Islet precursor cell (in vitro differentiated cells): Measurements from ENCODE around the gene ZYX.
"Not testable (repeated sequence)": the region's sequence is repeated elsewhere in the genome, so short reads cannot be mapped to it uniquely, and the experiment has no call there.

Experiments
- DNase-seq: peaks from one replicate; pipeline ENCODE4 v3.0.0-alpha.2; 2018

ZYX gene

DNA sequence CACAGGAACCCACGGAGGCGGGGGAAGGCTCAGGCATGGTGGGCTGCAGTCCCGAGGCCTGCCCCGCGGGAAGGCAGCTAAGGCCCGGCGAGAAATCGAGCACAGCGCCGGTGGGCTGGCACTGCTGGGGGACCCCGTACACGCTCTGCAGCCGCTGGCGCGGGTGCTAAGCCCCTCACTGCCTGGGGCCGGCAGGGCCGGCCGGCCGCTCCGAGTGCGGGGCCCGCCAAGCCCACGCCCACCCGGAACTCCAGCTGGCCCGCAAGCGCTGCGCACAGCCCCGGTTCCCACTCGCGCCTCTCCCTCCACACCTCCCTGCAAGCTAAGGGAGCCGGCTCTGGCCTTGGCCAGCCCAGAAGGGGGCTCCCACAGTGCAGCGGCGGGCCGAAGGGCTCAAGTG is 43.3 kb downstream of the ZYX start:
- DNase-seq: not testable (repeated sequence)

DNA sequence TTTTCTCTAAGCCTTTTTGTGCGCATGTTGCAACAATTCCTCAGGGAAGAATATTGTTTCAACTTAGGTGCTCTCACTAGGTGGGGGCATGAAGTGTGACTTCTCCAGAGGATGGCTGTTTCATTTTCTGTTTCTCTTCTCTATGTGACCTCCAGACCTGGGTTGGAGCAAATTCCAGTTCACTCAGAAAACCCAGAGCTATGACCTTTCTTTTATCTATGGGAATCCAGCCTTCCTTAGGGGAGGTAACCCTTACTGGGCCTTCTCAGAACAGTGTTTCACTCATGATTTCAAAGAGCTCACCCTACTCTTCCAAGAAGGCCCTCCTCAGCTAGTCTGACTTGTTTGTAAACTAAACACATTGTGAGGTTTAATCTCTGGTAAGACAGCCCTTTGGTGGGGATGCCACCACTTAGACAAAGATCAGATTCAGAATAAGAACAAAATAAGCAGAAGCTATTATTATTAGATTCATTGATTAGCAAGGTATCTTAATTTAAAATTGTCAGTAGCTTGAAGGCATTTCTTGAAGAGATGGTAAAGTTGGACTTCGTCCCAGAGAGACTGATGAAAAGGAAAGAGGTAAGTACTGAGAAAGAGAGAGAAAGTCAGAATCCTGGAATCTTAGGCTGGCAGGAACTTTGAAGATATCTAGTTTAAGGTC is 45.5 kb downstream of the ZYX start:
- no peak for DNase-seq

DNA sequence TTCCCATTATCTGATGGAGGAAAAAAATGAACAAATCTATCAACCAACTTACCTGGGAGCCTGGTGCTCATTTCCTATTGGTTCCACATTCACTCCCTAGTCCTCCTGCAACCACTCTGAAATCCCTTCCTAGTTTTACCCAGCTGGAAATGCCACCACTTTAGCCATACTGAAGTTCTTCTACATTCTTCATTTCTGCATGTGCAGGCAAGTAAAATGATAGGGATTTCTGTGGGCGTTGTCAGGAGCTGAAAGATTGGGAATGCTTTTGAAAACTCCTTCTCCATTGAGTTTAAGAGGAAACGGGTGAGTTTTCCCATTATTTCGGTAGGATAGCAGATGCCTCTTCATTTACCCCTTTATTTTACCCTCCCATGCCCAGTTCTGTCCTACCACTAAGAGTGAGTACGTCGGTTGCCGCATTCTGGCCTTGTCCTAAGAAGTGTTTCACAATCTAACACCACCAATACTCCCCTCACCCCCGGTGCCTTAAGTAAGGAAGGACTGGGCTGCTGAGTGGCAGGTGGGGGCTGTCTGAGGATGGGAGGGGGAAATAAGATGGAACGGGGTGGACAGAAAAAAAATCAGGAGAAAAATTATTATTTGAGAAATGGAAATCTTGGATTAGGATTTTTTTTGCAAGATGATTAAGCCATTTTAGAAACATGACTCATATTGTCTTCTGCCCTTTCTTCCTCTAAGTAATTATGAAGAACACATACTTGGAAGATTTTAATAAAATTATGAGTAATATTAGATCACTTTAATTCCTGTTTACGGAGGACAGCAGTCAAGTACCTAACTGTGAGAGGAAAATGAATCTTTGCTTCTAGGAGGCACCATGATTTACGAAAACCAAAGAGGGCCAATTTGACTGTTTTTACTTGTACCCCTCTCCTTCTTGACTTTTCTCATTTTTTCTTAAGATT is 48.9 kb downstream of the ZYX start:
- no peak for DNase-seq

DNA sequence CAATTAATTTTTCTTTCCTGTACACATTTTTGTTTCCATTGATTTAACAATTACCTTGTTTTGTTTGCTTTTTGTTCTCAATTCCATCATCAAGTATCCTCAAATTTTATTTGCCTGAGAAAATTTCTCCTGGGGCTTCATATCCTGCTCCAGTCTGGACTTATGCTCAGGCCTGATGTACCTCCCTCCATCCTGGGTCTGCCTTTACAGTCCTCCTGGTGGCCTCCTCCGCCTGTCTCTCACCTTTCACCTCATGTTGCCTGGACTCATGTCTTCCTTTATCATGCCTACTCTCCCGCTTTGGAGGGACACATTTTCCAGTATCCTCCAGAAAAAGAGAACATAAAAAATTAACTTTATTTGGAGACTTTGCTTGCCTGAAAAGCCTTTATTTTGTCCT is 50.0 kb downstream of the ZYX start:
- DNase-seq: no peak

DNA sequence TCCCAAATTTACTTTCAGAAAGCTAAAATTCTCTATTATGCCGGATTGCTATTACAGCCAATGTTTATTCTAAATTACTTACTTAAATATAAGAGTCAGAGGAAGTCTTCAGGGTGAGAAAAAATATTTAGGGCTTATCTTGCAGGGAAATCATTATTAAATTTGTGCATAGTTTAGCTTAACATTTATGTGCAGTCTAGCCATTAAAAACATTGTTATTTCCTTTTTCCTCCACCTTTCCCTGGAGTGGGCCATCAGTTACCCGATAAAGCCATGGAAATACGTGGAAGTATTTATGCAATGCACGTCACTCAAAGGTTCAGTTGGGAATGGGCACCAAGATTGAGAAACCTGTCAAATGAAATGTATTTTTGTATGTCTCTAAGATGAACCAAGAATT is 52.6 kb downstream of the ZYX start:
- no peak for DNase-seq

DNA sequence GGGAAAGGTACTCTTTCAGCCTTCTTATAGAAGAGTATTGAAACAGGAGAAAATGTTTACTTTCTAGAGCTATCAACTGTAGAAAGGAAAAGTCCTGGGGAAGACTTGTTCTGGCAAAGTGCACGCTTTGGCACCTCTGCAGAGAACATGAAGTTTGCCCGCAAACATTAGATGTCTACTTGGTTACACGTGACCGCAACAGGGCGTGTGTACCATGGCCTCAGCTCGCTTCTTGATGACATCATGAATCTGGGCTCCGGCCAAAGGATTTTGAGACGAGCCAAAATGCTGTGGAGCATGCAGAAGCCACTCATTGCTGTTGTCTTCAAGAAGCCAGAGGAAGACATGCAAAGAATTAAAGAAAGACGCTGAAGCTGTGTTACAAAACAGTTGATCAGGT is 53.5 kb downstream of the ZYX start:
- DNase-seq: no peak

DNA sequence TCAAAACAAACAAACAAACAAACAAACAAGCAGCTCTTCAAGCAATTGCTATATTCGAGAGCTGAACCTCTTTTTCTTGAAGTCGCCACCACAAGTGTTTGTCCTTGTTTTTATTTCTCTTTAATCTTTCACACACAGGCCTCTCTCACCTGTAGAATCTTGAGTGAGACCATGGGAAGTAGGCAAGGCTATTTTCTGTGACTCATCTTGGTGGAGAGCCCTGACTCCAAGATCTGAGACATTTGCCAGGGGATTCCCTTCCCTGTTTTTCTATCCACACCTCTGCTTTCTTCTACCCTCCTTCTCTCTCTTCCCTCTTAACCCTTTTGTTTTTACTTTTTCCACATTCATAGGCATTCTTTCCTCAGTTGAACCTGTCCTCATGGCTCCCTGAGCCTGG is 54.1 kb downstream of the ZYX start:
- DNase-seq: no peak

DNA sequence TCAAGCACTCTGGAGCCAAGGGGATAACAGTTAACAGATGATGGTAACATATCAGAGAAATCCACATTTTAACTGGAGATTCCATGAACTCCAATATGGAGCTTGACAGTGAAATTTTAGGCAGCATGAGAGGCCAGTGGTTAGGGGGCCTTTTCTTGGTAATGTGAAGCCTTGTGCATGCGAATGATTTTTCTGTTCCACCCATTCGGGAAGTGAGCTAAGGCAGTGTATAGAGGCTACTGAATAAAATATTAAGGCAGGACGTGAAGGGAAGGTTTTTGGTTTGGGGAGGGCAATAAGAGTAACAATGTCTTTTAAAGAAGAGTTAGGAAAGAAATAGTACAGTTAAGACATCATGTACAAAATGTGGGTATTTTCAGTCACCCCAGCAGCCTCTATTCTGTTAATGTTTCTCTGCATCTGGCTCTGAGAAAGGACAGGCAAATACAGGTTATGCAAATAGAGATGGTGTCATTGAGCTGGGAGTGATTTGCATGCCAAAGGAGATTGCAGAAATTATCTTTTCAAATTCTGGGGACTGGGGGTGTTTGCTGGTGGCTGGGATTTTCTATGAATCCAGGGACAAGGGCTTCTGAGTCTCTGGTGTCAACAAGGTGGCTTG is 55.3 kb downstream of the ZYX start:
- no peak for DNase-seq

DNA sequence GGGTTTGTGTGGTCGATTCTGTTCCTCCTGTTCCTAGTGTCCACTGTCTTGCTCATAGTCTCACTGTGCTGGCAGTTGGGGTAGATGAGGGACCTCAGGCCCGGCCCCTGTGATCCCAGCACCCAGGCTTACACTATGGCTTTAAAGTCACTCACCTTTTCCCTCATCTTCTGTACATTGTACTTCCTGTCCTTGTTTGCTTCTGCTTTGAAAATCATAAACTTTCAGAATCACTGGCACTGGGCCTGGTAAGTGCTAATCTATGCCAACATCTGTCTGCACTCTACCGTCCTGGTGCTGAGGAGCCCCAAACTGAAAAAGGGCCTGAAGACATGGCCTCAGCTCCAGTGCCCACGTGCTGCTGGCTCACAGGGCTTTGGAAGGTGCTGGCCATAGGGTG is 56.4 kb downstream of the ZYX start:
- DNase-seq: no peak

DNA sequence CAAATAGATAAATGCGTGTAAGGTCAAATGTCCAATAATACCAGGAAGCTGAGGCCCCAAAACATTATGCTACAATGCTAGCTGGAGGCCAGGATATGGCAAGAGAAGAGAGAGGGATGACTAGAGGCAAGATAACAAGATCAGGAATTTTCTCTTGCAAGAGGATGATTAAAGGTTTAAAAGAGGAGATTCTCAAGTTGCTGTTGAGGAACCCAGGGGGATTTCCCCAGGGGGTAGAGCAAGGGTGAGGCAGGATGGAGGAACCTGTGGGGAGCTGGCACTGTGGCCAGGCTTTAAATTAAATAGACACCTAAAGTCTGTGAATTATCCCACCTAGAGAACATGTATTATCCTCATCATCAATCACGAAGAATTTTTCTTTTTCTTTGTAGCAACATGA is 58.7 kb downstream of the ZYX start:
- DNase-seq: no peak
